ENCODE measurements around the gene SLC35F5.
"Not testable (repeated sequence)": the region's sequence is repeated elsewhere in the genome, so short reads cannot be mapped to it uniquely, and the experiment has no call there.

SLC35F5 gene

GRCh38 chr2:113692698-113693428, 63.6 kb downstream of the SLC35F5 start:
- DNase-seq, result peak in 1 of 2 donors; percentile 41

- not testable (repeated sequence) for DNase-seq
These were observed 65.6 kb downstream of the SLC35F5 start for GRCh38 chr2:113690871-113691270.

GRCh38 chr2:113686537-113686936, 69.9 kb downstream of the SLC35F5 start:
- DNase-seq, result no peak

GRCh38 chr2:113685471-113685870, 71.0 kb downstream of the SLC35F5 start:
- no peak for DNase-seq

GRCh38 chr2:113679457-113679856, 77.0 kb downstream of the SLC35F5 start:
- DNase-seq, result peak in 1 of 2 donors; percentile 17

- no peak for DNase-seq
These were observed 79.1 kb downstream of the SLC35F5 start for GRCh38 chr2:113677330-113677729.

GRCh38 chr2:113676623-113677266, 79.7 kb downstream of the SLC35F5 start:
- no peak for DNase-seq

- DNase-seq, result no peak
These were observed 80.6 kb downstream of the SLC35F5 start for GRCh38 chr2:113675875-113676274.

- DNase-seq, result no peak
These were observed 84.0 kb downstream of the SLC35F5 start for GRCh38 chr2:113672326-113672932.

GRCh38 chr2:113669013-113669412, 87.4 kb downstream of the SLC35F5 start:
- DNase-seq, result not testable (repeated sequence)

- DNase-seq, result not testable (repeated sequence)
These were observed 91.5 kb downstream of the SLC35F5 start for GRCh38 chr2:113664761-113665533.

GRCh38 chr2:113663285-113664060, 93.0 kb downstream of the SLC35F5 start:
- not testable (repeated sequence) for DNase-seq

All from CD4-positive, alpha-beta T cell treated with Interferon alpha-2 for 1 hour (primary cell).